Lower leg skin (tissue), 4 donors: ENCODE results near the gene PSEN1. TPM values are rescaled to one million over a fixed set of nuclear protein-coding genes. Genes with fewer than 3 reads are reported as not detected.

Source experiments
- DNase-seq, 2 donors: peaks; one replicate each; pipeline ENCODE4 v3.0.0-alpha.2; 2019; ENCODE audit warnings: low spot score in 2 of 2
- H3K4me3 ChIP-seq: fragments of 200-600 bp; sonication (generic); 2 replicates; pipeline ENCODE4 v1.5.1; 2017; ENCODE audit warnings: mild to moderate bottlenecking, low read depth; ENCODE audit not compliant: poor library complexity, severe bottlenecking
- CTCF ChIP-seq, 3 donors: fragments of 450-650 bp; IDR thresholded peaks; one replicate each; pipeline ENCODE4 v1.5.1; 2016; ENCODE audit warnings: antibody characterized with exemption in 3 of 3, mild to moderate bottlenecking in 3 of 3, moderate library complexity in 2 of 3
- POLR2A ChIP-seq, 2 donors: fragments of 450-650 bp; IDR thresholded peaks; one replicate each; pipeline ENCODE4 v1.6.1; 2016 to 2017; ENCODE audit warnings: antibody characterized with exemption in 2 of 2, mild to moderate bottlenecking in 1 of 2, moderate library complexity in 1 of 2
- WGBS, 2 donors: methylation state at CpG; one replicate each; pipeline ENCODE4 v1.1.5; 2018; 5-methylcytosine and 5-hydroxymethylcytosine counted together
- intact Hi-C: fragments of 100-400 bp; cut with DNase I; formaldehyde crosslinking; loops from one replicate; pipeline ENCODE4 v1.15.0; 2023; ENCODE audit warnings: low total_unique reads
- total RNA-seq, 4 donors: library from RNA; depleted of rRNA; stranded (reverse); fragments of >200 nt; gene quantifications; one replicate each; pipeline ENCODE4 v1.1.0, GENCODE V29; 2016

Gene PSEN1
- total RNA-seq, 4 donors from 2014 or later = 61.4 to 91.9 (median 63.3) TPM

- intact Hi-C loops = no loop called here
- TF ChIP-seq POLR2A (IDR thresholded peaks at IDR 0.05) (no peak), CTCF (IDR thresholded peaks at IDR 0.05) (no peak)
- WGBS, 2 donors = 95 to 100% methylated on average over 3 of the region's 3 CpGs
- no peak overlapping the region for H3K4me3 ChIP-seq
- DNase-seq = no peak
Measured at GRCh38 chr14:73208390-73208789, 72.1 kb downstream of the PSEN1 start.

- no peak for DNase-seq
- TF ChIP-seq CTCF (IDR thresholded peaks at IDR 0.05) (no peak), POLR2A (IDR thresholded peaks at IDR 0.05) (no peak)
- 93 to 100% methylated on average over 7 of the region's 8 CpGs for WGBS, 2 donors
- H3K4me3 ChIP-seq = no peak overlapping the region
- intact Hi-C loops = no loop called here
Measured at GRCh38 chr14:73208846-73209245, 72.5 kb downstream of the PSEN1 start.

GRCh38 chr14:73209953-73210352, 73.6 kb downstream of the PSEN1 start:
- TF ChIP-seq CTCF (IDR thresholded peaks at IDR 0.05) (no peak), POLR2A (IDR thresholded peaks at IDR 0.05) (no peak)
- WGBS, 2 donors = 90 to 91% methylated on average over 2 of the region's 2 CpGs
- H3K4me3 ChIP-seq = no peak overlapping the region
- DNase-seq = no peak
- intact Hi-C loops = no loop called here

GRCh38 chr14:73211251-73212040, 75.1 kb downstream of the PSEN1 start:
- TF ChIP-seq CTCF (IDR thresholded peaks at IDR 0.05) (no peak), POLR2A (IDR thresholded peaks at IDR 0.05) (no peak)
- DNase-seq = no peak
- H3K4me3 ChIP-seq = no peak overlapping the region
- 90 to 93% methylated on average over 7 of the region's 7 CpGs for WGBS, 2 donors
- intact Hi-C loops = no loop called here

GRCh38 chr14:73216030-73216429, 79.7 kb downstream of the PSEN1 start:
- TF ChIP-seq POLR2A (IDR thresholded peaks at IDR 0.05) = no peak
- no peak for DNase-seq
- H3K4me3 ChIP-seq = no peak overlapping the region
- WGBS, 2 donors = 78 to 91% methylated on average over 2 of the region's 2 CpGs
- intact Hi-C loops = no loop called here

- TF ChIP-seq POLR2A (IDR thresholded peaks at IDR 0.05) = no peak
- no peak for TF ChIP-seq CTCF (IDR thresholded peaks at IDR 0.05)
- 93 to 100% methylated on average over 1 of the region's 1 CpG for WGBS, 2 donors
- H3K4me3 ChIP-seq = no peak overlapping the region
- DNase-seq = no peak
- intact Hi-C loops = no loop called here
Measured at GRCh38 chr14:73217411-73217810, 81.1 kb downstream of the PSEN1 start.
